AG10803 (cell line): ENCODE results near the gene SLC44A1.

Experiments
- DNase-seq: peaks from one replicate; pipeline ENCODE4 v3.0.0; 2010; ENCODE audit warnings: low read depth
- H3K4me3 ChIP-seq: 2 replicates; pipeline ENCODE4 v1.5.1; 2011; ENCODE audit warnings: mild to moderate bottlenecking, low read length, control low read depth
- CTCF ChIP-seq: conservative IDR thresholded peaks from 2 replicates; pipeline ENCODE4 v1.5.1; 2011; ENCODE audit warnings: mild to moderate bottlenecking, low read length, control low read depth, inconsistent platforms

Gene SLC44A1

GRCh38 chr9:105226055-105226454, 18.4 kb upstream of the SLC44A1 start:
- no peak for DNase-seq

GRCh38 chr9:105232207-105232606, 12.2 kb upstream of the SLC44A1 start:
- no peak overlapping the region for H3K4me3 ChIP-seq
- no peak for TF ChIP-seq CTCF
- DNase-seq = peak; percentile 69

More at GRCh38 chr9:105226055-105226454, 18.4 kb upstream of the SLC44A1 start:
- TF ChIP-seq CTCF = no peak
- no peak overlapping the region for H3K4me3 ChIP-seq

GRCh38 chr9:105233873-105234272, 10.6 kb upstream of the SLC44A1 start:
- no peak overlapping the region for H3K4me3 ChIP-seq
- DNase-seq = no peak
- no peak for TF ChIP-seq CTCF

GRCh38 chr9:105236261-105236660, 8.2 kb upstream of the SLC44A1 start:
- TF ChIP-seq CTCF = no peak
- DNase-seq = no peak
- no peak overlapping the region for H3K4me3 ChIP-seq

- no peak for DNase-seq
- no peak overlapping the region for H3K4me3 ChIP-seq
- TF ChIP-seq CTCF = no peak
Observed at GRCh38 chr9:105237246-105237645, 7.2 kb upstream of the SLC44A1 start.

GRCh38 chr9:105238302-105238701, 6.1 kb upstream of the SLC44A1 start:
- no peak overlapping the region for H3K4me3 ChIP-seq
- DNase-seq = no peak
- TF ChIP-seq CTCF = no peak

GRCh38 chr9:105241356-105242043, 3.0 kb upstream of the SLC44A1 start:
- no peak for TF ChIP-seq CTCF
- H3K4me3 ChIP-seq = no peak overlapping the region
- peak; percentile 26 for DNase-seq
